H1 (cell line): ENCODE measurements around the gene TNFAIP2. TPM values are rescaled to one million over a fixed set of nuclear protein-coding genes. Genes with fewer than 3 reads are reported as not detected.

ENCODE experiments used
- CTCF ChIA-PET: fragments of 300-600 bp; sonication (Branson Sonifier 250); formaldehyde crosslinking; loops from one replicate; lab custom pipeline; 2021; ENCODE audit not compliant: partially characterized antibody; lab: Charles Lee
- POLR2A ChIA-PET: fragments of 300-600 bp; sonication (Branson Sonifier 250); formaldehyde crosslinking; loops from one replicate; lab custom pipeline; 2021; ENCODE audit warnings: inconsistent platforms; ENCODE audit not compliant: partially characterized antibody; lab: Charles Lee
- DNase-seq, 2 experiments: peaks; one replicate each; pipeline versions ENCODE4 v3.0.0 to v3.0.0-alpha.2; 2010 to 2022; ENCODE audit warnings: low spot score in 2 of 2, low read depth in 1 of 2, mixed read lengths in 1 of 2
- FAIRE-seq: peaks from 2 replicates; lab custom pipeline; 2011; peaks lifted over from hg19 to GRCh38; lab: Jason Lieb, UNC
- H2AFZ ChIP-seq: 2 replicates; pipeline ENCODE4 v1.8.1; 2012; ENCODE audit warnings: low read length, inconsistent platforms
- H2AK5ac ChIP-seq: 2 replicates; pipeline ENCODE4 v1.6.1; 2013; ENCODE audit warnings: low read depth, low read length
- H2BK120ac ChIP-seq: replicated peaks from 2 replicates; pipeline ENCODE3; 2013; ENCODE audit warnings: low read depth, low read length, inconsistent platforms
- H2BK12ac ChIP-seq: 2 replicates; pipeline ENCODE4 v1.6.1; 2013; ENCODE audit warnings: low read depth, low read length
- H2BK15ac ChIP-seq: 2 replicates; pipeline ENCODE4 v1.6.1; 2013; ENCODE audit warnings: low read length
- H2BK20ac ChIP-seq: 2 replicates; pipeline ENCODE4 v1.6.1; 2013; ENCODE audit warnings: low read length
- H2BK5ac ChIP-seq: 2 replicates; pipeline ENCODE4 v1.6.1; 2013; ENCODE audit warnings: low read depth, low read length
- H3K14ac ChIP-seq: 2 replicates; pipeline ENCODE4 v1.6.1; 2013; ENCODE audit warnings: inconsistent platforms; ENCODE audit not compliant: insufficient read length
- H3K18ac ChIP-seq: 2 replicates; pipeline ENCODE4 v1.6.1; 2013; ENCODE audit warnings: low read length; ENCODE audit errors: extremely low read depth
- H3K23ac ChIP-seq: 2 replicates; pipeline ENCODE4 v1.6.1; 2013; ENCODE audit warnings: inconsistent platforms; ENCODE audit not compliant: insufficient read length
- H3K23me2 ChIP-seq: 2 replicates; pipeline ENCODE4 v1.6.1; 2013; ENCODE audit warnings: low read depth, low read length
- H3K27ac ChIP-seq: 2 replicates; pipeline ENCODE4 v1.6.1; 2011; ENCODE audit warnings: low read depth, low read length, inconsistent platforms
- H3K27me3 ChIP-seq, 4 experiments: replicated peaks in 1 of 4; 1 replicate in 1 of 4; 2 replicates in 3 of 4; pipeline versions ENCODE4 v1.6.1 to v1.8.1; 2011 to 2013; ENCODE audit warnings: low read length in 3 of 4, mild to moderate bottlenecking in 3 of 4, inconsistent platforms in 2 of 4, mixed read lengths in 2 of 4, moderate library complexity in 1 of 4; ENCODE audit not compliant: control insufficient read depth in 3 of 4, insufficient read depth in 3 of 4; ENCODE audit errors: extremely low read depth in 1 of 4
- H3K36me3 ChIP-seq, 4 experiments: 2 replicates each; pipeline versions ENCODE4 v1.6.1 to v1.8.1; 2011 to 2013; ENCODE audit warnings: mild to moderate bottlenecking in 4 of 4, low read length in 3 of 4, moderate library complexity in 2 of 4, control low read depth in 1 of 4, inconsistent platforms in 1 of 4; ENCODE audit not compliant: insufficient read depth in 4 of 4, control insufficient read depth in 2 of 4
- H3K4ac ChIP-seq: replicated peaks from 2 replicates; pipeline ENCODE3; 2013; ENCODE audit warnings: low read length, low read depth, mixed read lengths, inconsistent platforms; ENCODE audit not compliant: insufficient read length
- H3K4me1 ChIP-seq, 4 experiments: replicated peaks in 1 of 4; 1 replicate in 1 of 4; 2 replicates in 3 of 4; pipeline versions ENCODE4 v1.6.1 to v1.8.1; 2011 to 2013; ENCODE audit warnings: low read length in 3 of 4, inconsistent platforms in 2 of 4, mixed read lengths in 1 of 4; ENCODE audit not compliant: insufficient read depth in 4 of 4, control insufficient read depth in 3 of 4
- H3K4me2 ChIP-seq, 2 experiments: 2 replicates each; pipeline versions ENCODE4 v1.6.1 to v1.8.1; 2011 to 2013; ENCODE audit warnings: low read depth in 2 of 2, low read length in 2 of 2, control low read depth in 1 of 2, inconsistent platforms in 1 of 2, mild to moderate bottlenecking in 1 of 2; ENCODE audit not compliant: insufficient read depth in 1 of 2
- H3K4me3 ChIP-seq, 4 experiments: fragments of 200-600, 300-600 bp in 1 of 4; sonication (generic), shearing (Covaris generic), sonication (Bioruptor Twin) in 1 of 4; 2 replicates each; pipeline versions ENCODE4 v1.5.1 to v1.8.1; 2011 to 2016; ENCODE audit warnings: low read length in 4 of 4, low read depth in 3 of 4, control low read depth in 2 of 4, inconsistent platforms in 2 of 4, mild to moderate bottlenecking in 2 of 4, mixed read lengths in 1 of 4, moderate library complexity in 1 of 4; ENCODE audit not compliant: insufficient read depth in 2 of 4; ENCODE audit errors: extremely low read depth in 1 of 4
- H3K56ac ChIP-seq: replicated peaks from 2 replicates; pipeline ENCODE3; 2013; ENCODE audit warnings: low read depth, mild to moderate bottlenecking, mixed read lengths, low read length, inconsistent platforms; ENCODE audit not compliant: insufficient read length
- H3K79me1 ChIP-seq: 2 replicates; pipeline ENCODE4 v1.6.1; 2013; ENCODE audit warnings: low read depth, low read length, control low read depth
- H3K79me2 ChIP-seq, 2 experiments: 2 replicates each; pipeline versions ENCODE4 v1.6.1 to v1.8.1; 2012 to 2013; ENCODE audit warnings: low read length in 2 of 2, mild to moderate bottlenecking in 2 of 2, inconsistent platforms in 1 of 2; ENCODE audit not compliant: insufficient read depth in 2 of 2, control insufficient read depth in 1 of 2
- H3K9ac ChIP-seq, 4 experiments: replicated peaks in 1 of 4; 1 replicate in 1 of 4; 2 replicates in 3 of 4; pipeline versions ENCODE4 v1.6.1 to v1.8.1; 2011 to 2013; ENCODE audit warnings: low read depth in 3 of 4, low read length in 3 of 4, control low read depth in 2 of 4, mild to moderate bottlenecking in 2 of 4, moderate library complexity in 2 of 4, inconsistent platforms in 1 of 4; ENCODE audit errors: extremely low read depth in 1 of 4
- H3K9me3 ChIP-seq, 2 experiments: 2 replicates each; pipeline versions ENCODE4 v1.6.1 to v1.8.1; 2012 to 2013; ENCODE audit warnings: mild to moderate bottlenecking in 2 of 2, moderate library complexity in 2 of 2, control low read depth in 1 of 2, inconsistent platforms in 1 of 2, low read depth in 1 of 2, low read length in 1 of 2, mixed read lengths in 1 of 2; ENCODE audit not compliant: insufficient read depth in 2 of 2
- H4K20me1 ChIP-seq, 2 experiments: replicated peaks in 1 of 2; 2 replicates each; pipeline versions ENCODE3 to v1.8.1; 2011 to 2013; ENCODE audit warnings: inconsistent platforms in 2 of 2, low read length in 2 of 2, mild to moderate bottlenecking in 1 of 2; ENCODE audit not compliant: insufficient read depth in 2 of 2, control insufficient read depth in 1 of 2
- H4K5ac ChIP-seq: 2 replicates; pipeline ENCODE4 v1.6.1; 2013; ENCODE audit warnings: low read length, low read depth, mixed read lengths, inconsistent platforms; ENCODE audit not compliant: insufficient read length
- H4K8ac ChIP-seq: 2 replicates; pipeline ENCODE4 v1.8.0; 2013; ENCODE audit warnings: mild to moderate bottlenecking, moderate library complexity, low read length, inconsistent platforms; ENCODE audit not compliant: insufficient read depth; ENCODE audit errors: extremely low read depth
- H4K91ac ChIP-seq: replicated peaks from 2 replicates; pipeline ENCODE3; 2013; ENCODE audit warnings: low read length, mixed read lengths, inconsistent platforms; ENCODE audit not compliant: insufficient read length
- HDAC2 ChIP-seq, 2 experiments: fragments of 300-600 bp in 1 of 2; sonication (generic) in 1 of 2; IDR thresholded peaks; 2 replicates each; pipeline ENCODE4 v1.6.1; 2011 to 2012; ENCODE audit warnings: low read depth in 2 of 2, low read length in 2 of 2, mild to moderate bottlenecking in 2 of 2, moderate library complexity in 2 of 2, borderline replicate concordance in 1 of 2, inconsistent platforms in 1 of 2
- SAP30 ChIP-seq: fragments of 300-600 bp; sonication (generic); IDR thresholded peaks from 2 replicates; pipeline ENCODE4 v1.7.1; 2012; ENCODE audit warnings: low read length, moderate library complexity, mild to moderate bottlenecking, inconsistent platforms; ENCODE audit not compliant: insufficient read depth, insufficient replicate concordance
- WGBS, 2 experiments: shearing (Covaris generic) in 1 of 2; methylation state at CpG; one replicate each; pipeline versions ENCODE4 v1.1.6 to v1.1.7; 2013 to 2015; ENCODE audit warnings: low lambda C conversion rate in 2 of 2, mixed read lengths in 2 of 2, inconsistent platforms in 1 of 2, low coverage in 1 of 2, missing lambda C conversion rate in 1 of 2; ENCODE audit not compliant: insufficient replicate concordance in 2 of 2, insufficient coverage in 1 of 2, insufficient read length in 1 of 2; ENCODE audit errors: extremely low coverage in 1 of 2, missing lambda C conversion rate in 1 of 2; 5-methylcytosine and 5-hydroxymethylcytosine counted together
- polyA plus RNA-seq, 7 experiments: library from polyadenylated mRNA; depleted of rRNA in 3 of 7; stranded (reverse) in 5 of 7; unstranded in 2 of 7; fragments of >200 nt in 5 of 7; fragments of 200-250 nt in 2 of 7; gene quantifications; 1 replicate in 5 of 7; 2 replicates in 1 of 7; 4 replicates in 1 of 7; pipeline versions ENCODE4 v1.2.1 to v1.2.3, GENCODE V29; 2011 to 2013; ENCODE audit warnings: missing spikeins in 2 of 7, mixed read lengths in 2 of 7
- total RNA-seq: library from RNA; stranded (reverse); fragmentation: NEBNext Ultra II Directional; extraction: Animal tissue kit (Norgen Biotek cat#: 25700); gene quantifications from 2 replicates; pipeline ENCODE4 v1.2.1, GENCODE V29; 2021

The TNFAIP2 gene
- total and polyA plus RNA-seq, 2 of the 8 experiments (the other 6 are each of a cell fraction or from before 2014, with no cell fraction given), result 28.3 to 34.5 TPM

DNA sequence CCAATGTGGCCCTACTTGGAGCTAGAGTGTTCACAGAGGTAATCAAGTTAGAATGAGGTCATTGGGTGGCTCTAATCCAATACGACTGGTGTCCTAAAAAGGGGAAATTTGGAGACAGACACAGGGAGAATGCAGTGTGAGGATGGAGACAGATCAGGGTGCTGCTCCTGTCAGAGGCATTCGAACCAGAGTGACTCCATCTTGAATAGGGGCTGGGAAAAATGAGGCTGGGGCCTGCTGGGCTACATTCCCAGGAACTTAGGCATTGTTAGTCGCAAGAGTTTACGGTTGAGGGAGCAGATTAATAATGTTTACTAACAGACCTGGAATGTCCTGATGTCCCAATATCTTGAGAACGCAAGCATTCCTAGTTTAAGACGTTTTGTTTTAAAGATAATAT is 20.2 kb downstream of the TNFAIP2 start:
- no peak overlapping the region for H2BK12ac ChIP-seq
- POLR2A ChIA-PET, result interaction anchor here (1.8 kb wide), 1 partner anchor 13 kb away, joined by 4 read pairs; no protein-coding TSS in a partner anchor
- no peak overlapping the region for H3K14ac ChIP-seq
- peaks cover 8% of the 10 kb centered on the region; the same call in 1 of the 2 replicates for H3K23me2 ChIP-seq
- no peak overlapping the region for H2AFZ ChIP-seq
- no peaks in the 10 kb centered on the region for H3K36me3 ChIP-seq
- TF ChIP-seq HDAC2 (IDR thresholded peaks at IDR 0.05; ENCODE audit: borderline replicate concordance in 1 of 2, low read depth in 2 of 2, low read length in 2 of 2), result no peak
- TF ChIP-seq SAP30, result no peak
- no peak overlapping the region for H3K23ac ChIP-seq
- H4K91ac ChIP-seq, result no peak overlapping the region
- no peak for FAIRE-seq
- no peak overlapping the region for H3K4me2 ChIP-seq
- H3K4ac ChIP-seq, result no peak overlapping the region
- H3K56ac ChIP-seq, result no peak overlapping the region
- H3K4me1 ChIP-seq, result no peaks in the 10 kb centered on the region; a peak in 1 of 7 replicates
- CTCF ChIA-PET, result interaction anchor here (1.6 to 5.2 kb wide), 3 partner anchors 16 to 106 kb away, joined by 4 to 80 read pairs (median 8); partner anchors contain the start of gene TNFAIP2
- no peak overlapping the region for H2BK20ac ChIP-seq
- H2BK120ac ChIP-seq, result no peak overlapping the region
- WGBS, 2 experiments, result 74% methylated on average over 6 of the region's 6 CpGs; no CpG with 5 or more reads in 1 of the 2 experiments
- no peaks in the 10 kb centered on the region for H3K79me2 ChIP-seq
- H2BK15ac ChIP-seq, result no peak overlapping the region
- no peak overlapping the region for H3K18ac ChIP-seq
- no peak overlapping the region for H2AK5ac ChIP-seq
- no peak overlapping the region for H4K8ac ChIP-seq
- no peak overlapping the region for H3K27ac ChIP-seq
- no peak overlapping the region for H4K5ac ChIP-seq
- H3K79me1 ChIP-seq, result no peaks in the 10 kb centered on the region
- peaks cover 0 to 16% (median 8%) of the 10 kb centered on the region in 4 experiments; a peak in 6 of 7 replicates for H3K27me3 ChIP-seq
- no peak overlapping the region for H2BK5ac ChIP-seq
- H3K9ac ChIP-seq, result no peak overlapping the region
- no peaks in the 10 kb centered on the region for H3K9me3 ChIP-seq
- DNase-seq, result no peak
- no peaks in the 10 kb centered on the region for H4K20me1 ChIP-seq
- H3K4me3 ChIP-seq, result no peak overlapping the region
